ENCODE data around the gene KAT5.
"Not testable (repeated sequence)": the region's sequence is repeated elsewhere in the genome, so short reads cannot be mapped to it uniquely, and the experiment has no call there.

The KAT5 gene

DNA sequence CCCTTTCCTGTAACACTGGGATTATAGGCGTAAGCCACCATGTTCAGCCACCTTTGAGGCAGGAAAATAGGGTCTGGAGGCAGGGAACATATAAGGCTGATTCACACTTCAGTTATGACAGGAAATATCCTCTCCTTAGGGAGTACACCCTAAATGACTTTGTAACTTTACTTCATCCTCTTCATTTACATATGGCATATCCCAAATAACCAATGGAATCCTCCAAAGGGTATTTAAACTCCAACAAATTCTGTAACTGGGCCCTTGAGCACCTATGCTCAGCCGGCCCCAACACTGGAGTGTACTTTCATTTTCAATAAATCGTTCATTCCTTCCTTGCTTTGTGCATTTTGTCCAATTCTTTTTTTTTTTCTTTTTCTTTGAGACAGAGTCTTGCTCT, 1.6 kb upstream of the KAT5 start:
- no peak for DNase-seq

DNA sequence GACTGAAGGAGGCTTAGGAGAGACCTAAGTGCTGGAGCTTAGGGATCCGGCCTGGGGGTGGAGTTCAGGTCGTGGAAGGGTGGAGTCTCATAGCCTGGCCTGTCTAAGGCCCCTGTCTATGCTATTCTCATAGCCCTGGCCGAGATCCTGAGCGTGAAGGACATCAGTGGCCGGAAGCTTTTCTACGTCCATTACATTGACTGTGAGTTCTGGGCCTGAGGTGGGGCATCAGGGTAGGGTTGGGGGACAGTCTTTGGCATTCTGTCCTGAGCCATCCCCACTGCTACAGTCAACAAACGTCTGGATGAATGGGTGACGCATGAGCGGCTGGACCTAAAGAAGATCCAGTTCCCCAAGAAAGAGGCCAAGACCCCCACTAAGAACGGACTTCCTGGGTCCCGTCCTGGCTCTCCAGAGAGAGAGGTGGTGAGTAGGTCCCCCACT, 603 bp downstream of the KAT5 start:
- DNase-seq: no peak

DNA sequence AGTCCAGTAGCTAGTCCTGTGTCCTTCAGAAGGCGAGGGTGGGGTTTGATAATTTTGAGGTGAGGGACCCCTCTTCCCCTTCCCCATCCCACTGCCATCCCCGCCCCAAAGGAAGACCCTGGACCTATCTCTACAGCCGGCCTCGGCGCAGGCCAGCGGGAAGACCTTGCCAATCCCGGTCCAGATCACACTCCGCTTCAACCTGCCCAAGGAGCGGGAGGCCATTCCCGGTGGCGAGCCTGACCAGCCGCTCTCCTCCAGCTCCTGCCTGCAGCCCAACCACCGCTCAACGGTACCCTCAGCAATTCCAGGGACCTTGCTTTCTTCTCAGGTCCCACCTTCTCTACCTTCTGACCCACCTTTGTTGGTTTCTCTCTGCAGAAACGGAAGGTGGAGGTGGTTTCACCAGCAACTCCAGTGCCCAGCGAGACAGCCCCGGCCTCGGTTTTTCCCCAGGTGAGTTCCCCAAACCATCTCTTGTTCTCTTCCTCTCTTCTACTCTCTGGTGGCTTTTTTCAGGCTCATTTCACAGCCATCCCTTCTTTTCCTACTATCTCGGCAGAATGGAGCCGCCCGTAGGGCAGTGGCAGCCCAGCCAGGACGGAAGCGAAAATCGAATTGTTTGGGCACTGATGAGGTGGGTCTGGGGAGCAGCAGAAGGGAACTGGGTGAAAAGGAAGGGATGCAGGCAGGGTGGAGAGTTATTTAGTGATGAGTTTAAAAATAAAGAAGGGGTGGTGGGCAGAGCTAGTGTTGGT, 1.3 kb downstream of the KAT5 start:
- DNase-seq: no peak

DNA sequence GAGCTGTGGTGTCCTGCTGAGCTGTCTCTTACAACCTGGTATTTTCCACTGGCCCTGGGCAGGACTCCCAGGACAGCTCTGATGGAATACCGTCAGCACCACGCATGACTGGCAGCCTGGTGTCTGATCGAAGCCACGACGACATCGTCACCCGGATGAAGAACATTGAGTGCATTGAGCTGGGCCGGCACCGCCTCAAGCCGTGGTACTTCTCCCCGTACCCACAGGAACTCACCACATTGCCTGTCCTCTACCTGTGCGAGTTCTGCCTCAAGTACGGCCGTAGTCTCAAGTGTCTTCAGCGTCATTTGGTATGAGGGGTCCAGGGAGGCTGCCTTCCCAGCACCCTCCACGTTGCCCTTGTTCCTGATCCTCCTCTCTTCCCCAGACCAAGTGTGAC, 2.4 kb downstream of the KAT5 start:
- no peak for DNase-seq

DNA sequence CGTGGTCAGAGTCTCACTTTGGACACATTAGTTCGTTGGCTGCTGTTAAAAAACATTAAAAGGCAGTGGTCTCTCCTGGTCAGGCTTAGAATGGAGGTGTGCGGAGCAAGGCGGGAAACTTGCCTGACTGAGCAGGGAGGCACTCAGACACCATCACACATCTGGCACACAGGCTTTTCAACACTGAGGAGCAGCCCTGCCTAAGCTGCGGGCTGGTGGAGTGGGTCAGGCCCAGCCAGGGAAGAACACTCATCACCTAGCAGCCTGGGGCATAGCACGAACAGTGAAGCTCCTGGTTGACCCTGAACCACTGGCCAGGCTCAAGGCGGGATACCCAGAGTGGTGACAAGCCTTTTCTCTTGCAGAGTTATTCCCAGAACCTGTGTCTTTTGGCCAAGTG, 4.2 kb downstream of the KAT5 start:
- no peak for DNase-seq

DNA sequence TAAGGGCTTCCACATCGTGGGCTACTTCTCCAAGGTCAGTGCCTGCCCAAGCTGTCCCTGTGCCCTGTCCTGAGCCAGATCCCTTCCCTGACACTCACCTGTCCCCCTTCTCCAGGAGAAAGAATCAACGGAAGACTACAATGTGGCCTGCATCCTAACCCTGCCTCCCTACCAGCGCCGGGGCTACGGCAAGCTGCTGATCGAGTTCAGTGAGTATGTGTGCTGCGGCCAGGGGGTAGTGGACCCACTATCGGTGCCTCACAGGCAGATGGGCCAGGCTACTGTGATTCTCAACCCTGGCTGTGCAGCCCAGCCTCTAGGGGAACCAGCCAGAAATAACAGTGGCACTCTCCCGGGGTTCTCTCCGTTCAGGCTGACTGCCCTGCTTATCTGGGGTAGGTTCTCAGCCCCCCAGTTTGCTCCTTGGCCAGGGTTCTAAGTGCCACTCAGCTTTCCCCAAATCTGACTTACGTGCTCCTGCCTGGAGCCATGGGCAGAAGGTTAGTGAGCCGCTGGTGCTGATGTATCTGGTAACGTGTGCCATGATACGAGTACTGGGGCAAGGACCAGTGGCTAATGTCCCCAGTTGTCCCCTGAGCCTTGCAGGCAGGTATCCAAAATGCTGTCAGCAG, 4.8 kb downstream of the KAT5 start:
- no peak for DNase-seq

DNA sequence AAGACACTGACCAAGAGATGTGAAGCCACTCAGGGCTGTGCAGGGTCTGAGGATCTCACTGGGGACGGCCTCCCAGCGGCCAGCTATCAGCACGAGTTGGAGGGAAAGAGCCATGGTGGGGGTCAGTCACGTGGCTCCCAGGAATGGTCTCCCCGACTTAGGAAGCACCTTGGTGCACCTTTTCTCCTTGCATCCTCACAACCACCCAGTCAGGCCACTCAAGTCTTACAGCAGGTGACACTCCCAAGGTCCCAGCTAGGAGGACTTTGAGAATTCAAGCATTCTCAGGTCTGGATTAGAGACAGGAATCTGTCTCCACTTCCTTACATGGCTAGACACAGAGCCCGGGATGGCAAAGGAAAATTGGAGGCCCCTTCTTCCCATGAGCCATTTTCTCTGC, 5.9 kb downstream of the KAT5 start:
- DNase-seq: no peak

DNA sequence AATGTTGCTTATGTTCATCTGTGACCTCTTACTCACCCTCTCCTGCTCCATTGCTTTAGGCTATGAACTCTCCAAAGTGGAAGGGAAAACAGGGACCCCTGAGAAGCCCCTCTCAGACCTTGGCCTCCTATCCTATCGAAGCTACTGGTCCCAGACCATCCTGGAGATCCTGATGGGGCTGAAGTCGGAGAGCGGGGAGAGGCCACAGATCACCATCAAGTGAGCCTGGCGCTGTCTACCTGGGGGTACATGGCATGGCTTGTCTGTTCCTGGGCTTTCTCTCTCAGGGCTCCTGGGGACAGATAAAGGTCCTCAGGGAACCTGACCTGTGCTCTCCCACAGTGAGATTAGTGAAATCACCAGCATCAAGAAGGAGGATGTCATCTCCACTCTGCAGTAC, 6.5 kb downstream of the KAT5 start:
- no peak for DNase-seq

DNA sequence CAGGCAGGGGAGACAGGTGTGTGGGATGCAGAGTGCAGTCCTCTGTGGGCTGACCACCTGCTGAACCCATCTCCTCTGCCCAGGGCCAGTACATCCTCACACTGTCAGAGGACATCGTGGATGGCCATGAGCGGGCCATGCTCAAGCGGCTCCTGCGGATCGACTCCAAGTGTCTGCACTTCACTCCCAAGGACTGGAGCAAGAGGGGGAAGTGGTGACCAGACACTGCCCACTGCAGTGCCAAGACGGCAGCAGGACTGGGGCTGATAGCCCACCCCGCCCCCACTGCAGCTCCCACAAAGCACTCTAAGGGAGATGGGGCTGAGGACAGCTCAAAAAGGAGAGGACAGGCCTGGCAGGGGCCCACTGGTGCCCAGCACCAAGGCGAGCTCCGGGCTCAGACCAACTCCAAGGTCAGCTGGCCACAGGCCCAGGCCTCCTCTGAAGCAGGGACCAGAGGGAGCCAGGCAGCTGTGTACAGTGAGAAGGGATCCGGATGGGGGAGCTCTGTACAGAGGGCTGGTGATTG, 7.0 kb downstream of the KAT5 start:
- DNase-seq: no peak

DNA sequence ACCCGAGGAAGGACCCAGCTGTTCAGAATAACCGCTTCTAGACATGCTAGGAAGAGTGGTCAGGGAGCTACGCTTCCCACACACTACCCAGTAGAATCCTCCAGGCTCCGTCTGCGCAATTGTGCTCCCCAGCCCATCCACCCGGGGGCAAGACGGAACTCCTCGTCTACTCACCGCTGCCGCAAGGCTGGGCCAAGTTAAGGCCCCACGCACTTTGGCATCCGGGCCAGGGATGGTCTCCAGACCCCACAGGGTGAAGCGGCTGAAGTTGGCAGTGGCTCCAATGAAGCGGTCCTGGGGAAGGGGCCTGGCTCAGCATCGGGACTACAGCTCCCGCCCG, 7.8 kb downstream of the KAT5 start:
- no peak for DNase-seq

DNA sequence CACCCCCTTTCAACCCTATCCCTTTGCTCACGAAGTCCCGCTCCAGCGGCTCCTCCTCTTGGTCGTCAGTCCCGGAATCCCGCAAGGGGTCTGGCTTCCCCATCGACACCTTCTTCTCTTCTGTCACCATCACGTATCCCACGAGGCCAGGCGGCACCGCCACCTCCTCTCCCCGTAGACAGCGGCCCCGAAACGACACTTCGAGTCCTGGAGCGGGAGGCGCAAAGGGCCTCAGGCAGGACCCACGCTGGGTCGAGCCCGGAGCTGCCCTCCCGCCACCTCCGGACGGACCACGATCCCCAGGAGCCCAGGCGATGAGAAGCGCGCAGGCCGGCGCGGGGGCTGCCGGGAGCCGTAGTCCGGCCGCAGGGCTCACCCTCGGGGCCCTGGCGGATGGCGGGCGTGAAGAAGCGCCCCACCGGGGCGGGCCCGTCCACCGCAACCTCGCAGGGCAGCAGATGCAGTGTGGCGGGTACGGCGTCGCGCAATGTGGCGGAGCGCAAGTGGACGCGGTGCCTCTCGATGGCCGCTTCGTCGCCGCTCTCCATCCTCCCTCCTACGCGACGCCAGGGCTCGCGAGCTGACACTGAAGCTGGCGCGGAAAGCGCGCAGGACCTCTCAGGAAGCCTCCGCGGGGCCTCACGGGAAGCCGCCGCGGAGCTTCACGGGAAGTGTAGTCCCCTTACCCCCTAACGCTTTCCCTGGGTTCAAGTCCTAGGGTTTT, 8.3 kb downstream of the KAT5 start, which contains the start of gene RNASEH2C:
TSS of gene RNASEH2C (minus strand) at position 588 of the 724 bp plus-strand sequence. CDS start at position 548, 40 bp downstream.
- peak; percentile 87 to 88 for DNase-seq

DNA sequence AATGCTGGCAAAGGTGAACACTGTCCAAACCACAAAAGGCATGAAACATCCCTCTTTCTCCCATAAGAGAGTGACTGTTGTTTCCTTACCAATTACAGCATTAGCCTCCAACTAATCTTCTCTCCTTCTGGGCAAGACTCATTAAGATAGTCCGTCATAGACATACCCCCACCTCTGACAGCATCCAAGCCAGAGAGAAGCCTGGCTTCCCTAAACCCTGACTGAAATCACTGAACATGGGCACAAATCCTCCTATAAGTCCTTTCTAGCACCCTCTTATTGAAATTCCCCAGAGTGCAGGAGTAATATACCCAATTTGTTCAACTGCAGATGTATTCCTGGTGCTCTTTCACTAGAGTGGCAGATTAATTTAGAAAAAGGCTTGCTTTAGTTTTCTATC, 10.2 kb downstream of the KAT5 start:
- DNase-seq: no peak

DNA sequence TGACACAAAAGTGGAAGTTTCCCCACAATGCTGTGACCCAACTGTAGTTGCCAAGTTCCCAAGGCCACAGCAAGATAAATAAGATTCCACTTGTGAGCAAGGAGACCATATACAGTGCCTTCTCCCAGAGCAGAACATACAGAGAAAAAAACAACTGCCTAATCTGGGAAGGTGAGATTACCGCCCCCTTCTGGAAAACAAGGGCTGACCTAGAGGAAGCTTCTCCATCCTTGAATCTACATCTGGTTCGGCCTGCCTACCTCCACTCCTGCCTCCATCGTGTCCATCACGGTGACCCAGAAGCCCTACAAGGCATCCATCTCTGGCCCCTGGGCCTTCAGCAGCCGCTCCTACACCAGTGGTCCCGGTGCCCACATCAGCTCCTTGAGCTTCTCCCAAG, 14.6 kb downstream of the KAT5 start:
- no peak for DNase-seq

DNA sequence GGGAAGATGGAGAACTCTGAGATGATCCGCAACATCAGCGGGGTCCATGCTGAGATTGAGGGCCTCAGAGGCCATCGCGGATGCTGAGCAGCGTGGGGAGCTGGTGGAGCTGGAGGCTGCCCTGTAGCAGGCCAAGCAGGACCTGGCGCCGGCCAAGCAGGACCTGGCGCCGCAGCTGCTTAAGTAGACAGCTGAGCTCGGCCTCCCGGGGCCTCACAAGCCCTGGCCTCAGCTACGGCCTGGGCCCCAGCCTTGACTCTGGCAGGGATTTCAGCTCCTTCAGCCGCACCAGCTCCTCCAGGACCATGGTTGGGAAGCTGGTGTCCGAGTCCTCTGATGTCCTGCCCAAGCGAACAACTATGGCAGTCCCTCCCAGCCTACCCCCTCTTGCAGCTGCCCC, 15.8 kb downstream of the KAT5 start:
- DNase-seq: no peak

DNA sequence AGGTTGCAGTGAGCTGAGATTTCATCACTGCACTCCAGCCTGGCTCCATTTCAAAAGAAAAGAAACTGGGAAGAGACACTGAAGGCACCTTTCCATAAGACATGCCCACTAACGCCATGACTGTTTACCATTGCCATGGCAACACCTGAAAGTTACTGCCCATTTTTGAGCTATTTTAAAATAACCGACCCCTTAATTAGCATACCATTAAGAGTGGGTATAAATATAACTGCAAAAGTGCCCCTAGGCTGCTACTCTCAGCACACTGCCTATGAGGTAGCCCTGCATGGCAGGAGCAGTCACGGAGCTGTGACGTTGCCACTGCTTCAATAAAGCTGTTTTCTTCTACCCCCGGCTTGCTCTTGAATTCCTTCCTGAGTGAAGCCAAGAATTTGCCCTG, 18.4 kb downstream of the KAT5 start:
- DNase-seq: no peak

DNA sequence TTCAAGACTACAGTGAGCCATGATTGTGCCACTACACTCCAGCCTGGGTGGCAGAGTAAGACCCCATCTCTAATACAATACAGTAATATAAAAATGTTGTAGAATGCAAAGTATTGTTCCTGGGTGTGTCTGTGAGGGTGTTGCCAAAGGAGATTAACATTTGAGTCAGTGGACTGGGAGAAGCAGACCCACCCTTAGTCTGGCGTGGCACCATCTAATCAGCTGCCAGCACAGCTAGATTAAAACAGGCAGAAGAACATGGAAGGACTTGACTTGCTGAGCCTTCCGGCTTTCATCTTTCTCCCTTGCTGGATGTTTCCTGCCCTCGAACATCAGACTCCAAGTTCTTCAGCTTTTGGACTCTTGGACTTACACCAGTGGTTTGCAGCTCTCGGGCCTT, 23.1 kb downstream of the KAT5 start:
- DNase-seq: not testable (repeated sequence)

DNA sequence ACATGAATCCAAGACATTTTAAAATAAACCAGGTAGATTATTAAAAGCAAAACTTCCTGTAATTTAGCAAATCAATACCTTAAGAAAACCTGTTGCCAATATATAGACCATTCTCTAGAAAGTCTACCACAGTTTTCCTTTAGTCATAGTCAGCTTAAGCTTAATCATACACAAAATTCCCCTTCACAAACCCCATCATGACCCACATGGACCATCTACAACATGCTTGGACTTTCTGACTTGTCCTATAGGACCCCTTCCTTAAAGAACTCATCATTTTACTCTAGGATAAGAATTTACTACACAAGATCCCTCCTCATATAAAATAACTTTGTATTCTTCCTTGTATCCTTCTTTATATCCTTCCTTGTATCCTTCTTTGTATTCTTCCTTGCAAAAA, 24.8 kb downstream of the KAT5 start:
- DNase-seq: no peak

DNA sequence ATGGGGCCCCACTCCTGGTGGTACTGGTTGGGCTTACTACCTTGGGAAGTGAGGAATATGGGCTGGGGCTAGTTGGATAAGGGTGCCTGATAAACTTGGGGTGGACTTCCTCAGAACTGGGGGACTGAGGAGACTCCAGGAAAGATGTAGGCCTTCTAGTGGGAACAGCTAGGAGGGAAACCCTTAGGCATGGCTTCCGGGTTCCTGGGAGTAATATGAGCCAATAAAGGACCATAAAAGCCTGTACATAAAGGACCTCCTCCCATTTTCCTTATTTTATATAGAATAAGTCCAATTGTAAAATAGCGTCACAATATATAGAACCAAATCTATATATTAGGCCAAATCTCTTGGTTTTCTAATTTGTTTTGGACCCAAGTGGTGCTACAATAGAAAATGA, 27.0 kb downstream of the KAT5 start:
- no peak for DNase-seq

DNA sequence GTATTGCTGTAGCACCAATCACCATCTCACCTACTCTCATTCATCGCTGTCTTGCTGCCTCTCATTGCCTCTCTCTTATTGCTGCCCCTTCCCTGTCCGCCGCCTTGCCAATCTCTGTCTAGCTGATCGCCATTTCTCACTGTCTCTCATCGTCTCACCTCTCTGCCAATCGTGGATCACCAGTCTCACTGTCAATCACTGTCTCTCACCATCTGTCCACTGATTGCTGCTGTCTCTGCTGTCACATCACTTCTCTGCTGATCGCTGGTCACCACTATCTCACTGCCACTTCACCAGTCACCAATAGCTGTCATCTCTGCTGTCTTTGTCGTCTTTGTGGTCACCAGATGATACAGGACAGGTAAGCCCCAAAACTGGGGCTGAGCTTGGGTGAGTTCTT, 29.1 kb downstream of the KAT5 start:
- DNase-seq: no peak

DNA sequence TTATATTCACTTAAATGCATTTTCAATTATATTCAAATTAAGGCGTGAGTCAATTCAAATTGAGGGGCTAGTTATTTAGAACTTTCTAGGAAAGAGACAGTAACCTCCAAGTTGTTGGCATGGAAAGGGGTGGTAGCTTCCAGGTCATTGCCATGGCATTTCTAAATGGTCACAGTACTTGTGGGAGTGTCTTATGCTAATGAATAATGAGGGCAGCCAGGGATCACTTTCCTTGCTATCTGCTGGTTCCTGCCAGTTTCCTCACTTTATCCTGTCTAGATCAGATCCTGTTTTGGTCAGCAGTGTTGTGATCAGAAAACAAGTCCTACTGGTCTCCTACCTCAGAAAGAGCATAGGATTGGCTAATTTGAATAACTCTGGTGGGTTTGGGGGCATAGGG, 30.3 kb downstream of the KAT5 start:
- no peak for DNase-seq

DNA sequence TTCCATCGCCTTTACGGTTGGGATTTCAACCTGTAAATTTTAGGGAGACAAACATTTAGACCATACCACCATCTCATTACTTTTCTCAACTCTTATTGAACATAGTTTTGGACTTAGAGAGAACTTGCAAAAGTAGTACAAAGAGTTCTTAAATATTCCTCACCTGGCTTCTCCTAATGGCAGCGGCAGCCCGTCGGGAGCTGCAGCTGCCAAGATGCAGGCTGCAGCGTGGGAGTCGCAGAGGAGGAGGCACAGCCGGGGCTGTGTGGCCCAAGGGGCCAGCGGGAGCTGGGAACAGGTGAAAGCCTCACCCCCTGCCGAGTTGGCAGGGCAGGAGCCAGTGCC, 31.6 kb downstream of the KAT5 start:
- no peak for DNase-seq

DNA sequence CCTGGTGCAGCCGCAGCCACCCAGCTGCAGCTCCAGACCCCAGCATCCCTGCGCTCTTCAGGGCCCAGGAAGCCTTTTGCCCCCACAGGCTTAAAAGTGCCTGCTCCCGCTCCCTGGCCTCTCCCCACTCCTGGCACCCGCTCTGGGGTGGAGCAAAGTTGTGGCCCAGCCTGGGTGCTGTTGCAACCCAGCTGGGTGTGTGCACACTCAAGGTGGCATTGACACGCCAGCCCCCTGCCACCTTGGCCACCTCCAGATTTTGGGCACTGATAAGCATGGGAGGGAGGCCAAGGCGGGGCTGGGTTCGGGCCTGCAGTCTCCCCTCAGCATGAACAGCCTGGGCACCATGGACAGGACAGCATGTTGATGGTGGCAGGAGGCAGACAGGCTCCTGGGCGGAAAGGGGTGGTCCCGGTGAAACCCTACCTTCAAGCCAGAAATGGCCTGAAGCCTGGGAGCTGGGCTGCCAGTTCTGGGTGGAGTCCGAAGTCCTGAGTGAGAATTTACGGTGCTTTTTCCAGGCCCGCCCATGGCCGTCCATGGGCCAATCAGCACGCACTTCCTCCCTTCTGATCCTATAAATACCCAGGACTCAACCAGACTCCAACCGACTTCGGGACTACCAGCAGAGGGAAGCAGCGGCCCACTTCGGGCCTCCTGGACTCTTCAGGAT, 32.1 kb downstream of the KAT5 start:
- no peak for DNase-seq

DNA sequence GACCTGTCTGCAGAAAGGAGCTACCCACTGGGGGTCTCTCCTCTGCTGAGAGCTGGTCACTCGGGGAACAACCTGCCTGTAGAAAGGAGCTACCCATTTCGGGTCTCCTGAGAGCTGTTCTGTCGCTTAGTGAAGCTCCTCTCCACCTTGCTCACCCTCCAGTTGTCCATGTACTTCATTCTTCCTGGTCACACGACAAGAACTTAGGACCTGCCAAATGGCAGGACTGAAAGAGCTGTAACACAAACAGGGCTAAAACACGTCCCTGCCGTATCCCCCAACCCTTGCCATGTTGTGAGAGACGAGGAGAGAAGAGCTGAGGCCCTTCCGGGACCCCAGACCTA, 32.6 kb downstream of the KAT5 start:
- no peak for DNase-seq

DNA sequence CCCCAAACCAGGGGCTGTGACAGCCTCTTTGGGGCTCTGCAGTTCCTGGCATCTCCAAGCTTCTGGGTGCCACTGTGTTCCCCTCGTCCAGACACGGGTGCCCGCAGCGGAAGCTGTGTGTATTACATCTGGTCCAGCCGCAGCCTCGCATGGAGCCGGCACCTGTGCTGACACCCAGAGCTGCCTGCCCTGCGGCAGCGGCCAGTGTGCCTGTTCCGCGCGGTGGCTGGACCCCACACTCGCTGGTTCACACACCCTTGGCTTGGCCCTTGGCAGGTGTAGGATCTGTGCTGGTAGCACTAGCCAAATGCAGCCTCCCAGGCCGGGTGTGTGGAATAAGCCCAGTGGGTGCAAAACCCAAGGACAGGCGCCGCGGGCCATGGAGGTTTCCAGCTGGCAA, 33.0 kb downstream of the KAT5 start:
- no peak for DNase-seq

All from hippocampal formation (tissue), 2 donors.